Fibroblast of peridontal ligament (primary cell): ENCODE data around the gene TBC1D8B.

Experiments
- DNase-seq: peaks from one replicate; pipeline ENCODE4 v3.0.0-alpha.2; 2010; ENCODE audit errors: extremely low read depth

Gene TBC1D8B

GRCh38 chrX:106898462-106898861 is 96.0 kb downstream of the TBC1D8B start:
- DNase-seq, result peak; percentile 48

GRCh38 chrX:106899276-106899675 is 96.8 kb downstream of the TBC1D8B start:
- DNase-seq, result no peak

GRCh38 chrX:106899841-106900240 is 97.4 kb downstream of the TBC1D8B start:
- no peak for DNase-seq

GRCh38 chrX:106901341-106901740 is 98.9 kb downstream of the TBC1D8B start:
- DNase-seq, result no peak

- DNase-seq, result no peak
Measured at GRCh38 chrX:106901781-106902219, 99.3 kb downstream of the TBC1D8B start.

- DNase-seq, result no peak
Measured at GRCh38 chrX:106902684-106903083, 100.2 kb downstream of the TBC1D8B start.

GRCh38 chrX:106903291-106903824 is 100.9 kb downstream of the TBC1D8B start, which contains the start of gene RIPPLY1:
Gene RIPPLY1 (minus strand): TSS chrX:106903341. CDS start chrX:106903287, 54 bp downstream.
- no peak for DNase-seq

- DNase-seq, result no peak
Measured at GRCh38 chrX:106903856-106904528, 101.5 kb downstream of the TBC1D8B start.

- no peak for DNase-seq
Measured at GRCh38 chrX:106905064-106905708, 102.7 kb downstream of the TBC1D8B start.

GRCh38 chrX:106906361-106906760 is 103.9 kb downstream of the TBC1D8B start:
- no peak for DNase-seq

GRCh38 chrX:106912864-106913263 is 110.4 kb downstream of the TBC1D8B start:
- peak; percentile 42 for DNase-seq

- DNase-seq, result no peak
Measured at GRCh38 chrX:106917830-106918500, 115.5 kb downstream of the TBC1D8B start.

- no peak for DNase-seq
Measured at GRCh38 chrX:106919932-106920452, 117.5 kb downstream of the TBC1D8B start, which contains the start of gene CLDN2. Gene CLDN2 (plus strand): TSS chrX:106920402. CDS start chrX:106928229, 7,827 bp downstream.

- no peak for DNase-seq
Measured at GRCh38 chrX:106921637-106922036, 119.2 kb downstream of the TBC1D8B start.
